SK-N-SH (cell line): ENCODE results near the gene USP30. TPM values are rescaled to one million over a fixed set of nuclear protein-coding genes. Genes with fewer than 3 reads are reported as not detected.

Experiments used
- CTCF ChIA-PET: fragments of 300-600, 350-600 bp; formaldehyde crosslinking; extraction: SDS; loops from one replicate; lab custom pipeline; 2021; lab: Yijun Ruan, JAX
- POLR2A ChIA-PET: fragments of 350-600 bp; sonication (Branson Sonifier 250); formaldehyde crosslinking; extraction: SDS; loops from one replicate; lab custom pipeline; 2020; ENCODE audit warnings: antibody characterized with exemption, inconsistent platforms; lab: Yijun Ruan, JAX
- DNase-seq: peaks from one replicate; pipeline ENCODE4 v3.0.0; 2012
- H2AFZ ChIP-seq: fragments of 200-600 bp; sonication (generic); 2 replicates; pipeline ENCODE4 v1.8.1; 2016; ENCODE audit warnings: antibody characterized with exemption, mild to moderate bottlenecking, low read depth
- H3F3A ChIP-seq: fragments of 200-600 bp; sonication (generic); replicated peaks from 2 replicates; pipeline ENCODE3; 2016; ENCODE audit warnings: antibody characterized with exemption, mild to moderate bottlenecking; ENCODE audit not compliant: insufficient read depth
- H3K27ac ChIP-seq, 2 experiments: fragments of 200-500 bp in 1 of 2; fragments of 200-600 bp in 1 of 2; sonication (Bioruptor generic) in 1 of 2; sonication (generic), shearing (Covaris generic) in 1 of 2; 2 replicates each; pipeline versions ENCODE4 v1.5.1 to v1.6.1; 2014 to 2016; ENCODE audit warnings: low read depth in 2 of 2, inconsistent platforms in 1 of 2, low read length in 1 of 2, mild to moderate bottlenecking in 1 of 2, mixed read lengths in 1 of 2
- H3K27me3 ChIP-seq: fragments of 200-600 bp; sonication (generic), shearing (Covaris generic); 2 replicates; pipeline ENCODE4 v1.6.1; 2016; ENCODE audit warnings: mixed run types; ENCODE audit not compliant: insufficient read depth
- H3K36me3 ChIP-seq, 2 experiments: fragments of 200-500 bp in 1 of 2; fragments of 200-600 bp in 1 of 2; sonication (Bioruptor generic) in 1 of 2; sonication (generic) in 1 of 2; replicated peaks in 1 of 2; 2 replicates each; pipeline versions ENCODE3 to v1.5.1; 2014 to 2016; ENCODE audit warnings: low read length in 1 of 2, mild to moderate bottlenecking in 1 of 2; ENCODE audit not compliant: insufficient read depth in 2 of 2, control insufficient read depth in 1 of 2
- H3K4me1 ChIP-seq, 2 experiments: fragments of 200-500 bp in 1 of 2; fragments of 200-600 bp in 1 of 2; sonication (Bioruptor generic) in 1 of 2; sonication (generic), shearing (Covaris generic) in 1 of 2; 2 replicates each; pipeline versions ENCODE4 v1.5.1 to v1.6.1; 2014 to 2016; ENCODE audit warnings: low read depth in 1 of 2, low read length in 1 of 2, mixed run types in 1 of 2; ENCODE audit not compliant: insufficient read depth in 2 of 2, control insufficient read depth in 1 of 2
- H3K4me2 ChIP-seq: fragments of 200-600 bp; sonication (generic), shearing (Covaris generic); 2 replicates; pipeline ENCODE4 v1.6.1; 2017; ENCODE audit warnings: mixed run types
- H3K4me3 ChIP-seq, 2 experiments: fragments of 200-500 bp in 1 of 2; fragments of 200-600 bp in 1 of 2; sonication (Bioruptor generic) in 1 of 2; sonication (generic), shearing (Covaris generic) in 1 of 2; 2 replicates each; pipeline versions ENCODE4 v1.5.1 to v1.8.1; 2014 to 2016; ENCODE audit warnings: low read depth in 2 of 2, inconsistent platforms in 1 of 2, low read length in 1 of 2, mild to moderate bottlenecking in 1 of 2, mixed read lengths in 1 of 2, moderate library complexity in 1 of 2
- H3K79me2 ChIP-seq: fragments of 200-600 bp; sonication (generic); 2 replicates; pipeline ENCODE4 v1.8.1; 2017; ENCODE audit warnings: mild to moderate bottlenecking; ENCODE audit not compliant: insufficient read depth
- H3K9ac ChIP-seq: fragments of 200-600 bp; sonication (generic); 2 replicates; pipeline ENCODE4 v1.6.1; 2017; ENCODE audit warnings: mixed run types
- H3K9me2 ChIP-seq: fragments of 200-600 bp; sonication (generic); 2 replicates; pipeline ENCODE4 v1.6.1; 2017; ENCODE audit warnings: mixed run types
- H3K9me3 ChIP-seq: fragments of 200-600 bp; sonication (generic); 2 replicates; pipeline ENCODE4 v1.6.1; 2017; ENCODE audit warnings: mixed run types, mild to moderate bottlenecking, moderate library complexity
- H4K20me1 ChIP-seq: fragments of 200-600 bp; sonication (generic); 2 replicates; pipeline ENCODE4 v1.6.1; 2017; ENCODE audit warnings: mild to moderate bottlenecking, mixed run types; ENCODE audit not compliant: insufficient read depth
- CHD2 ChIP-seq: fragments of 150-350 bp; IDR thresholded peaks from 2 replicates; pipeline ENCODE4 v1.6.1; 2018; ENCODE audit warnings: low read length; ENCODE audit not compliant: partially characterized antibody
- CTCF ChIP-seq: fragments of 200-600 bp; sonication (generic); IDR thresholded peaks from 2 replicates; pipeline ENCODE4 v1.6.1; 2017; ENCODE audit warnings: antibody characterized with exemption, mild to moderate bottlenecking, moderate library complexity
- ELF1 ChIP-seq: IDR thresholded peaks from 2 replicates; pipeline ENCODE4 v1.4.0; 2012
- EP300 ChIP-seq, 2 experiments: IDR thresholded peaks; 2 replicates each; pipeline versions ENCODE4 v1.4.0 to v1.6.1; 2012; ENCODE audit warnings: borderline replicate concordance in 1 of 2, low read depth in 1 of 2, low read length in 1 of 2
- EZH2phosphoT487 ChIP-seq: fragments of 200-600 bp; sonication (generic); IDR thresholded peaks from 2 replicates; pipeline ENCODE4 v1.6.1; 2017; ENCODE audit warnings: low read depth, mixed run types, mild to moderate bottlenecking, antibody characterized with exemption, moderate library complexity, borderline replicate concordance
- FOSL2 ChIP-seq: IDR thresholded peaks from 2 replicates; pipeline ENCODE4 v1.4.0; 2012; ENCODE audit warnings: low read depth, mild to moderate bottlenecking, moderate library complexity, borderline replicate concordance
- GABPA ChIP-seq: IDR thresholded peaks from 2 replicates; pipeline ENCODE4 v1.4.0; 2012; ENCODE audit warnings: low read depth, mild to moderate bottlenecking
- GATA2 ChIP-seq: sonication (generic); formaldehyde crosslinking; IDR thresholded peaks from 2 replicates; pipeline ENCODE4 v1.5.0; 2020; ENCODE audit warnings: mild to moderate bottlenecking, missing genetic modification reagents
- IRF3 ChIP-seq: fragments of 150-350 bp; IDR thresholded peaks from 2 replicates; pipeline ENCODE4 v1.6.1; 2016; ENCODE audit warnings: mild to moderate bottlenecking, low read depth, low read length
- JUND ChIP-seq: IDR thresholded peaks from 2 replicates; pipeline ENCODE4 v1.4.0; 2012
- MEF2A ChIP-seq: IDR thresholded peaks from 2 replicates; pipeline ENCODE4 v1.4.0; 2012; ENCODE audit warnings: low read depth, borderline replicate concordance
- NRF1 ChIP-seq: IDR thresholded peaks from 2 replicates; pipeline ENCODE4 v1.6.1; 2012; ENCODE audit warnings: low read depth, mild to moderate bottlenecking, low read length
- RXRA ChIP-seq: IDR thresholded peaks from 2 replicates; pipeline ENCODE4 v1.4.0; 2012; ENCODE audit warnings: low read depth, mild to moderate bottlenecking, borderline replicate concordance
- TAF1 ChIP-seq: IDR thresholded peaks from 2 replicates; pipeline ENCODE4 v1.6.1; 2012; ENCODE audit warnings: low read depth, mild to moderate bottlenecking, low read length, moderate library complexity, borderline replicate concordance
- TEAD4 ChIP-seq: IDR thresholded peaks from 2 replicates; pipeline ENCODE4 v1.4.0; 2012; ENCODE audit warnings: mild to moderate bottlenecking, borderline replicate concordance; ENCODE audit not compliant: insufficient read depth
- WGBS: methylation state at CpG from one replicate; pipeline ENCODE4 v1.1.6; 2017; ENCODE audit warnings: low lambda C conversion rate; 5-methylcytosine and 5-hydroxymethylcytosine counted together
- polyA plus RNA-seq, 3 experiments: library from polyadenylated mRNA; depleted of rRNA; stranded (reverse); fragments of >200 nt; gene quantifications; 2 replicates each; pipeline ENCODE4 v1.2.3, GENCODE V29; 2012
- TF ChIP-seq, protein P1 (sequence below): IDR thresholded peaks from 2 replicates; pipeline ENCODE4 v1.4.0; 2012; ENCODE audit warnings: low read depth
- TF ChIP-seq, protein P2 (sequence below): IDR thresholded peaks from 2 replicates; pipeline ENCODE4; 2012
- TF ChIP-seq, protein P3 (sequence below): IDR thresholded peaks from 2 replicates; pipeline ENCODE4 v1.6.1; 2012; ENCODE audit warnings: mild to moderate bottlenecking, low read depth, low read length, moderate library complexity

USP30 gene
- polyA plus RNA-seq, 1 of the 3 experiments (the other 2 are of a cell fraction) = 10.9 TPM

DNA sequence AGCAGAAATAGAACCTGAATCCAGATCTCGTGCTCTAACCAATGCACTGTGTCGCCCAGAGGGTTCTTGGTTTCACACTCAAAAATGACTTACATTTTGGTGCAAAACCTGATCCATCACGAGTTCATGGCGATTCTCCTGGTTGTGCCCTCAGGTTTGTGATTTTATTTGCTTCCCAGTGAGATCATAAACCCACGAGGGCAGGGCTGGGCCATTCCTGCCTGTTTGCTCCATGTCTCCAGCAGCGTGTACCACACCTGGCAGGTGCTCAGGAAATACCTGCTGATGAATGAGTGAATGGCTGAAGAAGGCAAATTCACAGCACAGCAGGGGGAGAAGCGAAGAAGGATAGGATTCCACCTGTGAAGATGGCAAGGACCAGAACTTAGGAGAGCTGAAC lies 73.4 kb downstream of the USP30 start:
- no peaks in the 10 kb centered on the region for H4K20me1 ChIP-seq
- no peaks in the 10 kb centered on the region; a peak in 1 of 4 replicates for H3K4me1 ChIP-seq
- ChIA-PET POLR2A (no interaction called here), CTCF (interaction anchor here (1.4 kb wide), 1 partner anchor 15 kb away, joined by 4 read pairs; no protein-coding TSS in a partner anchor)
- no peaks in the 10 kb centered on the region for H3K27me3 ChIP-seq
- H3K9me2 ChIP-seq = no peaks in the 10 kb centered on the region
- no peak overlapping the region for H2AFZ ChIP-seq
- H3K9me3 ChIP-seq = no peaks in the 10 kb centered on the region
- TF ChIP-seq CHD2 (no peak), MEF2A (no peak), IRF3 (no peak), JUND (no peak), NRF1 (no peak), ELF1 (no peak), EZH2phosphoT487 (no peak)
- TF ChIP-seq, protein P1, sequence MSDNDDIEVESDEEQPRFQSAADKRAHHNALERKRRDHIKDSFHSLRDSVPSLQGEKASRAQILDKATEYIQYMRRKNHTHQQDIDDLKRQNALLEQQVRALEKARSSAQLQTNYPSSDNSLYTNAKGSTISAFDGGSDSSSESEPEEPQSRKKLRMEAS = no peak
- H3F3A ChIP-seq = no peaks in the 10 kb centered on the region
- no peak overlapping the region for H3K4me3 ChIP-seq
- H3K9ac ChIP-seq = no peak overlapping the region
- H3K36me3 ChIP-seq = no peaks in the 10 kb centered on the region
- H3K4me2 ChIP-seq = no peak overlapping the region
- H3K79me2 ChIP-seq = no peaks in the 10 kb centered on the region
- WGBS = 75% methylated on average over 7 of the region's 7 CpGs
- H3K27ac ChIP-seq = no peak overlapping the region
- DNase-seq = no peak

- H2AFZ ChIP-seq = no peak overlapping the region
- CTCF ChIA-PET = interaction anchor here (1.1 to 1.4 kb wide), 2 partner anchors 16 to 267 kb away, joined by 3 to 4 read pairs; no protein-coding TSS in a partner anchor
- no peak overlapping the region for H3K4me3 ChIP-seq
- H3K79me2 ChIP-seq = no peaks in the 10 kb centered on the region
- H3K9ac ChIP-seq = no peak overlapping the region
- no peaks in the 10 kb centered on the region for H3K9me2 ChIP-seq
- H3K9me3 ChIP-seq = no peaks in the 10 kb centered on the region
- no peak overlapping the region for H3K4me2 ChIP-seq
- no peak for DNase-seq
- no peaks in the 10 kb centered on the region for H3K36me3 ChIP-seq
- H4K20me1 ChIP-seq = no peaks in the 10 kb centered on the region
- no peak overlapping the region for H3K27ac ChIP-seq
- peaks cover 0 to 7% of the 10 kb centered on the region in 2 experiments; a peak in 1 of 4 replicates for H3K4me1 ChIP-seq
- POLR2A ChIA-PET = no interaction called here
- H3K27me3 ChIP-seq = no peaks in the 10 kb centered on the region
- H3F3A ChIP-seq = no peaks in the 10 kb centered on the region
- 72% methylated on average over 3 of the region's 3 CpGs for WGBS
- TF ChIP-seq RXRA (no peak), TAF1 (no peak), TEAD4 (no peak), CHD2 (no peak), FOSL2 (no peak), EP300 (IDR thresholded peaks at IDR 0.05; ENCODE audit: borderline replicate concordance in 1 of 2, low read depth in 1 of 2, low read length in 1 of 2) (no peak), JUND (no peak), GATA2 (CRISPR knock-in tag) (no peak), MEF2A (no peak), CTCF (no peak), GABPA (no peak)
- TF ChIP-seq, protein P2, sequence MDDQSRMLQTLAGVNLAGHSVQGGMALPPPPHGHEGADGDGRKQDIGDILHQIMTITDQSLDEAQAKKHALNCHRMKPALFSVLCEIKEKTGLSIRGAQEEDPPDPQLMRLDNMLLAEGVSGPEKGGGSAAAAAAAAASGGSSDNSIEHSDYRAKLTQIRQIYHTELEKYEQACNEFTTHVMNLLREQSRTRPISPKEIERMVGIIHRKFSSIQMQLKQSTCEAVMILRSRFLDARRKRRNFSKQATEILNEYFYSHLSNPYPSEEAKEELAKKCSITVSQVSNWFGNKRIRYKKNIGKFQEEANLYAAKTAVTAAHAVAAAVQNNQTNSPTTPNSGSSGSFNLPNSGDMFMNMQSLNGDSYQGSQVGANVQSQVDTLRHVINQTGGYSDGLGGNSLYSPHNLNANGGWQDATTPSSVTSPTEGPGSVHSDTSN = no peak
- TF ChIP-seq, protein P3, sequence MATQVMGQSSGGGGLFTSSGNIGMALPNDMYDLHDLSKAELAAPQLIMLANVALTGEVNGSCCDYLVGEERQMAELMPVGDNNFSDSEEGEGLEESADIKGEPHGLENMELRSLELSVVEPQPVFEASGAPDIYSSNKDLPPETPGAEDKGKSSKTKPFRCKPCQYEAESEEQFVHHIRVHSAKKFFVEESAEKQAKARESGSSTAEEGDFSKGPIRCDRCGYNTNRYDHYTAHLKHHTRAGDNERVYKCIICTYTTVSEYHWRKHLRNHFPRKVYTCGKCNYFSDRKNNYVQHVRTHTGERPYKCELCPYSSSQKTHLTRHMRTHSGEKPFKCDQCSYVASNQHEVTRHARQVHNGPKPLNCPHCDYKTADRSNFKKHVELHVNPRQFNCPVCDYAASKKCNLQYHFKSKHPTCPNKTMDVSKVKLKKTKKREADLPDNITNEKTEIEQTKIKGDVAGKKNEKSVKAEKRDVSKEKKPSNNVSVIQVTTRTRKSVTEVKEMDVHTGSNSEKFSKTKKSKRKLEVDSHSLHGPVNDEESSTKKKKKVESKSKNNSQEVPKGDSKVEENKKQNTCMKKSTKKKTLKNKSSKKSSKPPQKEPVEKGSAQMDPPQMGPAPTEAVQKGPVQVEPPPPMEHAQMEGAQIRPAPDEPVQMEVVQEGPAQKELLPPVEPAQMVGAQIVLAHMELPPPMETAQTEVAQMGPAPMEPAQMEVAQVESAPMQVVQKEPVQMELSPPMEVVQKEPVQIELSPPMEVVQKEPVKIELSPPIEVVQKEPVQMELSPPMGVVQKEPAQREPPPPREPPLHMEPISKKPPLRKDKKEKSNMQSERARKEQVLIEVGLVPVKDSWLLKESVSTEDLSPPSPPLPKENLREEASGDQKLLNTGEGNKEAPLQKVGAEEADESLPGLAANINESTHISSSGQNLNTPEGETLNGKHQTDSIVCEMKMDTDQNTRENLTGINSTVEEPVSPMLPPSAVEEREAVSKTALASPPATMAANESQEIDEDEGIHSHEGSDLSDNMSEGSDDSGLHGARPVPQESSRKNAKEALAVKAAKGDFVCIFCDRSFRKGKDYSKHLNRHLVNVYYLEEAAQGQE = no peak
Measured at GRCh38 chr12:109126784-109127183, 74.4 kb downstream of the USP30 start.
